Activated T-helper 1 cell treated with anti-CD3 and anti-CD28 coated beads, Interleukin-12 subunit alpha, Interleukin-12 subunit beta, Interleukin-2, Interleukin-4 antibody, amounts not matched to agents 30 ng/mL and 10 ng/mL and 1 ng/mL, durations not matched to agents 14 hours and 24 hours and 36 hours (primary cell): ENCODE measurements around the gene KIF1A. TPM values are rescaled to one million over a fixed set of nuclear protein-coding genes. Genes with fewer than 3 reads are reported as not detected.

Experiments
- DNase-seq: peaks from one replicate; pipeline ENCODE4 v3.0.0; 2021; ENCODE audit warnings: low spot score
- H3K27ac Mint-ChIP-seq: one replicate; pipeline ENCODE4 v1.8.0; 2021; ENCODE audit warnings: mild to moderate bottlenecking, mixed read lengths
- H3K27me3 Mint-ChIP-seq: one replicate; pipeline ENCODE4 v1.8.0; 2022; ENCODE audit warnings: mild to moderate bottlenecking, moderate library complexity, mixed read lengths; ENCODE audit not compliant: insufficient read depth
- H3K36me3 Mint-ChIP-seq: one replicate; pipeline ENCODE4 v1.8.0; 2021; ENCODE audit warnings: low read depth, mixed read lengths
- H3K4me1 Mint-ChIP-seq: one replicate; pipeline ENCODE4 v1.8.0; 2021; ENCODE audit warnings: low read depth, mixed read lengths
- H3K4me3 Mint-ChIP-seq: one replicate; pipeline ENCODE4 v1.8.0; 2021; ENCODE audit warnings: mild to moderate bottlenecking, moderate library complexity, mixed read lengths
- H3K9me3 Mint-ChIP-seq: one replicate; pipeline ENCODE4 v1.8.0; 2021; ENCODE audit warnings: mixed read lengths
- intact Hi-C: fragments of 100-400 bp; cut with micrococcal nuclease; formaldehyde crosslinking; loops from one replicate; pipeline ENCODE4 v1.15.1; 2024
- total RNA-seq: library from RNA; stranded (reverse); gene quantifications from 2 replicates; pipeline ENCODE4 v1.2.3, GENCODE V29; 2022

Gene KIF1A
- total RNA-seq, 1 donor from 2014 or later: 0.83 TPM

- Mint-ChIP-seq H3K27me3 (peaks cover 16% of the 10 kb centered on the region), H3K4me3 (no peak overlapping the region), H3K4me1 (no peaks in the 10 kb centered on the region), H3K36me3 (no peaks in the 10 kb centered on the region), H3K9me3 (peaks cover 17% of the 10 kb centered on the region), H3K27ac (no peak overlapping the region)
- intact Hi-C loops: no loop called here
- DNase-seq: no peak
Measured at GRCh38 chr2:240812301-240812680, 7.7 kb downstream of the KIF1A start.

GRCh38 chr2:240811346-240812300 is 8.4 kb downstream of the KIF1A start:
- intact Hi-C loops: no loop called here
- Mint-ChIP-seq H3K36me3 (no peaks in the 10 kb centered on the region), H3K27ac (no peak overlapping the region), H3K9me3 (peaks cover 17% of the 10 kb centered on the region), H3K27me3 (peaks cover 16% of the 10 kb centered on the region), H3K4me3 (no peak overlapping the region), H3K4me1 (no peaks in the 10 kb centered on the region)
- DNase-seq: no peak

DNA sequence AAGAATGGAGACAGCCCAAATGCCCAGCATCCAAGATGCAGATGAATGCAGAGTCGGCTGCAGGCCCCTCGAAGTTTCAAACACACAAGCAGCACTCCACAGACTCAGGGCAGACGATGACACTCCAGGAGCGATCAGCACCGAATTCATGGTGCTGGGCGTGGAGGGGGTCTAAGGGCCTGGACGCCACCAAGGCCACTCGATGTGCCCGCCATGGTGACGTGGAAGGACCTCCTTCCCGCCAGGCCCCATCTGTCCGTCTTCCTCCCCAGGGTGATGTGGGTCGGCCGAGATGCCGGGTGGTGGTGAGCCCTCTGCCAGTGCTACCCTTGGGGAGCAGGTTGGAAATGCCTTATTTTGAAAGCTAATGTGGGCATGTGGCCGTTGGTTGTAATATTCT is 9.4 kb downstream of the KIF1A start:
- no peak overlapping the region for H3K4me3 Mint-ChIP-seq
- intact Hi-C loops: no loop called here
- no peaks in the 10 kb centered on the region for H3K36me3 Mint-ChIP-seq
- no peak overlapping the region for H3K27ac Mint-ChIP-seq
- DNase-seq: no peak
- H3K4me1 Mint-ChIP-seq: no peaks in the 10 kb centered on the region
- H3K27me3 Mint-ChIP-seq: peaks cover 13% of the 10 kb centered on the region
- H3K9me3 Mint-ChIP-seq: peaks cover 17% of the 10 kb centered on the region

GRCh38 chr2:240810199-240810598 is 9.8 kb downstream of the KIF1A start:
- intact Hi-C loops: no loop called here

GRCh38 chr2:240809276-240809675 is 10.7 kb downstream of the KIF1A start:
- no peaks in the 10 kb centered on the region for H3K36me3 Mint-ChIP-seq
- H3K4me1 Mint-ChIP-seq: no peaks in the 10 kb centered on the region
- intact Hi-C loops: no loop called here
- peaks cover 13% of the 10 kb centered on the region for H3K27me3 Mint-ChIP-seq
- H3K9me3 Mint-ChIP-seq: peaks cover 15% of the 10 kb centered on the region
- no peak for DNase-seq
- H3K4me3 Mint-ChIP-seq: no peak overlapping the region
- H3K27ac Mint-ChIP-seq: no peak overlapping the region

More at GRCh38 chr2:240810199-240810598, 9.8 kb downstream of the KIF1A start:
- H3K36me3 Mint-ChIP-seq: no peaks in the 10 kb centered on the region
- H3K9me3 Mint-ChIP-seq: peaks cover 17% of the 10 kb centered on the region
- no peaks in the 10 kb centered on the region for H3K4me1 Mint-ChIP-seq
- H3K27me3 Mint-ChIP-seq: peaks cover 13% of the 10 kb centered on the region
- H3K4me3 Mint-ChIP-seq: no peak overlapping the region
- no peak for DNase-seq
- no peak overlapping the region for H3K27ac Mint-ChIP-seq

GRCh38 chr2:240806459-240806858 is 13.6 kb downstream of the KIF1A start:
- Mint-ChIP-seq H3K4me1 (no peaks in the 10 kb centered on the region), H3K27me3 (peaks cover 14% of the 10 kb centered on the region), H3K4me3 (no peak overlapping the region), H3K36me3 (no peaks in the 10 kb centered on the region), H3K9me3 (no peaks in the 10 kb centered on the region), H3K27ac (no peak overlapping the region)
- intact Hi-C loops: no loop called here
- DNase-seq: no peak

- no peak for DNase-seq
- no peak overlapping the region for H3K4me3 Mint-ChIP-seq
- no peak overlapping the region for H3K27ac Mint-ChIP-seq
- H3K9me3 Mint-ChIP-seq: no peaks in the 10 kb centered on the region
- no peaks in the 10 kb centered on the region for H3K4me1 Mint-ChIP-seq
- intact Hi-C loops: no loop called here
- no peaks in the 10 kb centered on the region for H3K36me3 Mint-ChIP-seq
- H3K27me3 Mint-ChIP-seq: peaks cover 18% of the 10 kb centered on the region
Measured at GRCh38 chr2:240806006-240806405, 14.0 kb downstream of the KIF1A start.

DNA sequence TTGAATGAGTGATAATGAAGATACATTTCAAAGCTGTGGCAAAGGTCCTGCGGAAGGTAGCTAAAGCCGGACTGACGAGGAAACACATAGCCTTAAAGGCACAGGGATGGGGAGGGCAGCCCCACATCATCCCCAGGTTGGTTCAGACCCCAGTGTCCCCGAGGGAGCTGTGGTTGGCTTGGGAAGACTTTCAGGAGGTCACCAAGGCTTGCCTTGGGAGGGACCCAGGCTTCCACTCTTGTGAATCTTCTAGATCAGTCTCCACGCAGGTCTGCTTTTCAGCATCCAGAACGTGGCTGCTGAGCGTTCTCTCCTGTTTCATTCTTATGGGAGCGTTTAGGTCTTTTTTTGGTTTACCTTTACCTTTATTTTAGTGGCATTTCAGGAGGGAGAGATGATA is 16.8 kb downstream of the KIF1A start:
- peaks cover 14% of the 10 kb centered on the region for H3K27me3 Mint-ChIP-seq
- intact Hi-C loops: no loop called here
- H3K4me1 Mint-ChIP-seq: no peaks in the 10 kb centered on the region
- DNase-seq: no peak
- no peak overlapping the region for H3K27ac Mint-ChIP-seq
- no peaks in the 10 kb centered on the region for H3K9me3 Mint-ChIP-seq
- no peak overlapping the region for H3K4me3 Mint-ChIP-seq
- H3K36me3 Mint-ChIP-seq: no peaks in the 10 kb centered on the region

- Mint-ChIP-seq H3K36me3 (no peaks in the 10 kb centered on the region), H3K4me1 (no peaks in the 10 kb centered on the region), H3K27me3 (peaks cover 7% of the 10 kb centered on the region), H3K4me3 (no peak overlapping the region), H3K27ac (no peak overlapping the region), H3K9me3 (no peaks in the 10 kb centered on the region)
- intact Hi-C loops: no loop called here
- no peak for DNase-seq
Measured at GRCh38 chr2:240799033-240799820, 20.8 kb downstream of the KIF1A start.

- Mint-ChIP-seq H3K27ac (no peak overlapping the region), H3K36me3 (no peaks in the 10 kb centered on the region), H3K27me3 (peaks cover 7% of the 10 kb centered on the region), H3K4me1 (no peaks in the 10 kb centered on the region), H3K9me3 (no peaks in the 10 kb centered on the region), H3K4me3 (no peak overlapping the region)
- no peak for DNase-seq
- intact Hi-C loops: no loop called here
Measured at GRCh38 chr2:240798327-240798905, 21.6 kb downstream of the KIF1A start.

GRCh38 chr2:240797914-240798313 is 22.1 kb downstream of the KIF1A start:
- intact Hi-C loops: no loop called here
- no peaks in the 10 kb centered on the region for H3K36me3 Mint-ChIP-seq
- no peak overlapping the region for H3K4me3 Mint-ChIP-seq
- no peaks in the 10 kb centered on the region for H3K9me3 Mint-ChIP-seq
- no peak for DNase-seq
- no peaks in the 10 kb centered on the region for H3K4me1 Mint-ChIP-seq
- H3K27ac Mint-ChIP-seq: no peak overlapping the region
- H3K27me3 Mint-ChIP-seq: peaks cover 7% of the 10 kb centered on the region

- no peak for DNase-seq
- Mint-ChIP-seq H3K4me3 (no peak overlapping the region), H3K9me3 (no peaks in the 10 kb centered on the region), H3K27me3 (peaks cover 7% of the 10 kb centered on the region), H3K4me1 (no peaks in the 10 kb centered on the region), H3K36me3 (no peaks in the 10 kb centered on the region), H3K27ac (no peak overlapping the region)
- intact Hi-C loops: no loop called here
Measured at GRCh38 chr2:240797500-240797895, 22.5 kb downstream of the KIF1A start.
